Measurements from ENCODE around the gene ITPKB. TPM values are rescaled to one million over a fixed set of nuclear protein-coding genes. Genes with fewer than 3 reads are reported as not detected.

Gene ITPKB
- total and polyA plus RNA-seq, 9 donors, result 10.2 to 32.4 (median 23.5) TPM

GRCh38 chr1:226654668-226655055 lies 84.4 kb downstream of the ITPKB start:
- Histone ChIP-seq H3K4me3 (ENCODE audit: low read length) (no peak overlapping the region), H3K36me3 (ENCODE audit: control insufficient read depth, insufficient read depth, low read length) (no peaks in the 10 kb centered on the region), H3K27me3 (ENCODE audit: control insufficient read depth, insufficient read depth, low read length) (no peaks in the 10 kb centered on the region), H3K4me1 (ENCODE audit: control insufficient read depth, insufficient read depth, low read length) (peaks cover 75% of the 10 kb centered on the region), H3K9me3 (replicated peaks; ENCODE audit: control insufficient read depth, low read depth, low read length) (no peaks in the 10 kb centered on the region), H3K27ac (ENCODE audit: low read length) (peak overlapping the region; percentile 83)
- WGBS (ENCODE audit: insufficient coverage), result 71% methylated on average over 3 of the region's 8 CpGs
- DNase-seq, result no peak

DNA sequence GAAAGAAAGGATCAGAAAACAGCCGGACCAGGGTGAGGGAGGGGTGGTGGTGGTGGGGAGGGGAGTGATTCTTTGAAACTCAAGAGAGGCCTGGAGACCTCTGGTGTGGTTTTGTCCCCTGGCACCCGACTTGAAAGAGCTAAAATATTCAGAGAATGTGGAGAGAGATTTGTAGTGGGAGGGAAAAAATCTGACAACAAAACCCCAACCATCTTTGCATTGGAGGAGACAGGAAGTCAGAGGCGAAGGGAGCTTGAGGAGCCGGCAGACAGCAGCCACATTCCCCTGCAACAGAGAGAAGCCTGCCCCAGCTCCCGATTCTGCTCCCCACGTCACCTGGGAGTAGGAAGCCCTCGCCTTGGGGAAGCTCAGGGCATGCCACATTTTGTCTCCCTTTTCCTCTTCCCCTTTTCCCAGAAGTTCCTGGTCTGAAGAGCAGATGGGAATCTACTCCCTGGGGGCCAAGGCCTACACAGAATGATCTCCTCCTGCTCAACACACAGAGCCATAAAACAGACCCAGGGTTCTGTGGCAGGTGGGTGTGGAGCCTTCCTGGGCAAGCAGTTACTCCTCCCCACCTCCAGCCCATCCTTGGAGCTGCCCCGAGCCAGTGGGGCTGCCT lies 84.9 kb downstream of the ITPKB start:
- Histone ChIP-seq H3K36me3 (ENCODE audit: control insufficient read depth, insufficient read depth, low read length) (no peaks in the 10 kb centered on the region), H3K9me3 (replicated peaks; ENCODE audit: control insufficient read depth, low read depth, low read length) (no peaks in the 10 kb centered on the region), H3K27ac (ENCODE audit: low read length) (peak overlapping the region; percentile 83), H3K4me1 (ENCODE audit: control insufficient read depth, insufficient read depth, low read length) (peaks cover 71% of the 10 kb centered on the region), H3K4me3 (ENCODE audit: low read length) (no peak overlapping the region), H3K27me3 (ENCODE audit: control insufficient read depth, insufficient read depth, low read length) (no peaks in the 10 kb centered on the region)
- no peak for DNase-seq
- 17% methylated on average over 1 of the region's 8 CpGs for WGBS (ENCODE audit: insufficient coverage)

DNA sequence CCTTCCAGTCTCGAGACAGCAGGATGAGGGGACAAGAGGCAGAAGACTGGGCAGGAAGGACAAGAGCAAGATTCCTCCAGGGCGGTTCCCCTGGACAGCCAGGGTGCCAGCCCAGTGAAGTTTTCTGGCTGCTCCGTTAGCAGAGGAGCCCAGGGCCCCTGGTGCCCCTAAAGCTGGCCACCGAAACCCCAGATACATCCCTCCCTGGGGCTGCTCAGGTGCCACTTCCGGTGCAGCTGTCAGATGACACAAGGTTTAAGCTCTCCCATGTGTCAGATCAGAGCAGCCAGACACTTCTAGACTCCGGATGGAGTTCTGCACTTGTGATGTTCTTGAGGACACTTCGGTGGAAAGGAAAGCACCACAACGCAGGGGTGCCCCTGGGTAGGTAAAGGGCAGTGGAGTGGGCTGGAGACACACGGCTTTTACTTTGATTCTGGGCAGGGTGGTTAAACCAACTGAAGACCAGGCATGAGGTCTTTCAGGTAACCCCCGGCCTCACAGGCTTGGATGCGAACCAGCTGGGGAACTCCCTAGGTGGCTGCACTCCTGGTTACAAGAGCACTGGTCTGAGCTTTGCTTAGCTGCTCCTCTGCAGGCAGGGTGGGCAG lies 85.7 kb downstream of the ITPKB start:
- Histone ChIP-seq H3K27me3 (ENCODE audit: control insufficient read depth, insufficient read depth, low read length) (no peaks in the 10 kb centered on the region), H3K4me1 (ENCODE audit: control insufficient read depth, insufficient read depth, low read length) (peaks cover 63% of the 10 kb centered on the region), H3K27ac (ENCODE audit: low read length) (no peak overlapping the region), H3K4me3 (ENCODE audit: low read length) (no peak overlapping the region), H3K9me3 (replicated peaks; ENCODE audit: control insufficient read depth, low read depth, low read length) (no peaks in the 10 kb centered on the region), H3K36me3 (ENCODE audit: control insufficient read depth, insufficient read depth, low read length) (peaks cover 6% of the 10 kb centered on the region)
- DNase-seq, result no peak
- WGBS (ENCODE audit: insufficient coverage), result 73% methylated on average over 10 of the region's 11 CpGs

DNA sequence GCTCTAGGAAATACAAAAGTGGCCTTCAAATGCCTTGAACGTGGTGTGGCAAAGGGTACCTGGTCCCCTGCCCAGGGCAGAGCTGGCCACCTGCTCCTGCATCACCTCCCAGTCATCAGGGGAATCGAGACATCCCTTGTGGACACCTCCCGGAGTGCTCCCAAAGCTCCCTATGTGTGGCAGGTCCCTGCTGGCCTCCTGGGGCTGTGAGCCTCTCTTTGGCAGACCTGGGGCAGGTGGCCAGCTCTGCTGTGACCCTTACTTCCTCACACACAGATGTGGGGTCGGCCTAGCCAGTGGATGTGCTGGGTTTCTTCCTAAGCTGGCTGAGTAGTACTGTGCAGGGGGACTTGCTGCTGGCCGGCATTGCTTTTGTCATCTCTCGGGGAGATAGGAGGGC lies 86.5 kb downstream of the ITPKB start:
- peaks cover 14% of the 10 kb centered on the region for H3K36me3 ChIP-seq (ENCODE audit: control insufficient read depth, insufficient read depth, low read length)
- no peaks in the 10 kb centered on the region for H3K27me3 ChIP-seq (ENCODE audit: control insufficient read depth, insufficient read depth, low read length)
- H3K4me1 ChIP-seq (ENCODE audit: control insufficient read depth, insufficient read depth, low read length), result peaks cover 56% of the 10 kb centered on the region
- H3K9me3 ChIP-seq (replicated peaks; ENCODE audit: control insufficient read depth, low read depth, low read length), result no peaks in the 10 kb centered on the region
- WGBS (ENCODE audit: insufficient coverage), result 83% methylated on average over 4 of the region's 6 CpGs
- H3K4me3 ChIP-seq (ENCODE audit: low read length), result no peak overlapping the region
- no peak overlapping the region for H3K27ac ChIP-seq (ENCODE audit: low read length)
- no peak for DNase-seq

- DNase-seq, result no peak
- peaks cover 52% of the 10 kb centered on the region for H3K4me1 ChIP-seq (ENCODE audit: control insufficient read depth, insufficient read depth, low read length)
- H3K27ac ChIP-seq (ENCODE audit: low read length), result no peak overlapping the region
- no peaks in the 10 kb centered on the region for H3K27me3 ChIP-seq (ENCODE audit: control insufficient read depth, insufficient read depth, low read length)
- WGBS (ENCODE audit: insufficient coverage), result 68% methylated on average over 3 of the region's 4 CpGs
- no peaks in the 10 kb centered on the region for H3K9me3 ChIP-seq (replicated peaks; ENCODE audit: control insufficient read depth, low read depth, low read length)
- H3K36me3 ChIP-seq (ENCODE audit: control insufficient read depth, insufficient read depth, low read length), result peaks cover 23% of the 10 kb centered on the region
- no peak overlapping the region for H3K4me3 ChIP-seq (ENCODE audit: low read length)
Measured at GRCh38 chr1:226651732-226652105, 87.4 kb downstream of the ITPKB start.

- H3K4me1 ChIP-seq (ENCODE audit: control insufficient read depth, insufficient read depth, low read length), result peaks cover 50% of the 10 kb centered on the region
- H3K27me3 ChIP-seq (ENCODE audit: control insufficient read depth, insufficient read depth, low read length), result no peaks in the 10 kb centered on the region
- 96% methylated on average over 7 of the region's 12 CpGs for WGBS (ENCODE audit: insufficient coverage)
- H3K9me3 ChIP-seq (replicated peaks; ENCODE audit: control insufficient read depth, low read depth, low read length), result no peaks in the 10 kb centered on the region
- H3K27ac ChIP-seq (ENCODE audit: low read length), result no peak overlapping the region
- no peak for DNase-seq
- H3K4me3 ChIP-seq (ENCODE audit: low read length), result no peak overlapping the region
- peaks cover 27% of the 10 kb centered on the region for H3K36me3 ChIP-seq (ENCODE audit: control insufficient read depth, insufficient read depth, low read length)
Measured at GRCh38 chr1:226651041-226651731, 87.9 kb downstream of the ITPKB start.

DNA sequence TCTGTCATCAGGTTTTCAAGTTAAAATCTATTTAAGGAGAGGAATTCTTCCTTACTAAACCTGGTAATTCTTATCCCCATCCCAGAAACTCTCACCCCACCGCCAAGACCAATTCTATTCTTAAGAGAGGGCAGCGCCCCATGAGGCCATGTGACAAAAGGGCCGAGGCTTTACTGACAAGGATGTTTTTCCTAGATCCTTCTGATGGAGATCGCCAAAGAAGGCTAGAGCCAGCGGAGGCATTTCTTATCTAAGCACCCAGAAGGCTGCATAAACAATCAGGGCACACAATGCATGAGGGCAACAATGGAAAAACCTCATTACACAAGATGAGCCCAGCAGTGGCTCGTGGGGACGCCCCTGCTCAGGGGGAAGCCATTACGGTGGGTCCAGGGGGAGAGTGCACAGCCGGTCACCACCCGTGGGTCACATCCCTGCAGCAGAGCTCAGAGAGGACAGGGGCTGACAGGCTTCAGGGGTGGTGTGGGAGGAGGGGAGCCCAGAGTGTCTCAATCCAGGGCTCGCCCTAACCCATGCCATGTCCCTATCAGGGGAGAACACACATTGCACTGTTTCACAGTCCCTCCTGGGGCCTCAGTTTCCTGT lies 88.7 kb downstream of the ITPKB start:
- DNase-seq, result no peak
- Histone ChIP-seq H3K27me3 (ENCODE audit: control insufficient read depth, insufficient read depth, low read length) (no peaks in the 10 kb centered on the region), H3K27ac (ENCODE audit: low read length) (no peak overlapping the region), H3K4me3 (ENCODE audit: low read length) (no peak overlapping the region), H3K4me1 (ENCODE audit: control insufficient read depth, insufficient read depth, low read length) (peaks cover 50% of the 10 kb centered on the region), H3K36me3 (ENCODE audit: control insufficient read depth, insufficient read depth, low read length) (peaks cover 30% of the 10 kb centered on the region), H3K9me3 (replicated peaks; ENCODE audit: control insufficient read depth, low read depth, low read length) (no peaks in the 10 kb centered on the region)
- 63% methylated on average over 7 of the region's 11 CpGs for WGBS (ENCODE audit: insufficient coverage)

- Histone ChIP-seq H3K4me3 (ENCODE audit: low read length) (no peak overlapping the region), H3K27me3 (ENCODE audit: control insufficient read depth, insufficient read depth, low read length) (no peaks in the 10 kb centered on the region), H3K9me3 (replicated peaks; ENCODE audit: control insufficient read depth, low read depth, low read length) (no peaks in the 10 kb centered on the region), H3K27ac (ENCODE audit: low read length) (no peak overlapping the region), H3K36me3 (ENCODE audit: control insufficient read depth, insufficient read depth, low read length) (peaks cover 35% of the 10 kb centered on the region), H3K4me1 (ENCODE audit: control insufficient read depth, insufficient read depth, low read length) (peaks cover 49% of the 10 kb centered on the region)
- peak; percentile 60 for DNase-seq
- WGBS (ENCODE audit: insufficient coverage), result 72% methylated on average over 7 of the region's 7 CpGs
Measured at GRCh38 chr1:226649780-226650179, 89.3 kb downstream of the ITPKB start.

GRCh38 chr1:226649244-226649643 lies 89.8 kb downstream of the ITPKB start:
- no peak for DNase-seq
- Histone ChIP-seq H3K27ac (ENCODE audit: low read length) (no peak overlapping the region), H3K27me3 (ENCODE audit: control insufficient read depth, insufficient read depth, low read length) (no peaks in the 10 kb centered on the region), H3K9me3 (replicated peaks; ENCODE audit: control insufficient read depth, low read depth, low read length) (no peaks in the 10 kb centered on the region), H3K4me1 (ENCODE audit: control insufficient read depth, insufficient read depth, low read length) (peaks cover 47% of the 10 kb centered on the region), H3K36me3 (ENCODE audit: control insufficient read depth, insufficient read depth, low read length) (peaks cover 39% of the 10 kb centered on the region), H3K4me3 (ENCODE audit: low read length) (no peak overlapping the region)
- WGBS (ENCODE audit: insufficient coverage), result 96% methylated on average over 8 of the region's 8 CpGs

- no peaks in the 10 kb centered on the region for H3K27me3 ChIP-seq (ENCODE audit: control insufficient read depth, insufficient read depth, low read length)
- 78% methylated on average over 4 of the region's 6 CpGs for WGBS (ENCODE audit: insufficient coverage)
- H3K4me1 ChIP-seq (ENCODE audit: control insufficient read depth, insufficient read depth, low read length), result peaks cover 47% of the 10 kb centered on the region
- no peak for DNase-seq
- H3K4me3 ChIP-seq (ENCODE audit: low read length), result no peak overlapping the region
- peaks cover 46% of the 10 kb centered on the region for H3K36me3 ChIP-seq (ENCODE audit: control insufficient read depth, insufficient read depth, low read length)
- no peak overlapping the region for H3K27ac ChIP-seq (ENCODE audit: low read length)
- H3K9me3 ChIP-seq (replicated peaks; ENCODE audit: control insufficient read depth, low read depth, low read length), result no peaks in the 10 kb centered on the region
Measured at GRCh38 chr1:226648421-226648820, 90.7 kb downstream of the ITPKB start.
